Islet precursor cell (in vitro differentiated cells): ENCODE measurements around the gene PLAAT2.

ENCODE experiments used
- DNase-seq: peaks from one replicate; pipeline ENCODE4 v3.0.0-alpha.2; 2018

Gene PLAAT2

GRCh38 chr11:63512816-63513215 is 50.4 kb downstream of the PLAAT2 start:
- DNase-seq = peak; percentile 27

GRCh38 chr11:63511048-63511748 is 52.0 kb downstream of the PLAAT2 start:
- peak; percentile 42 for DNase-seq

GRCh38 chr11:63510360-63511047 is 52.7 kb downstream of the PLAAT2 start:
- peak; percentile 47 for DNase-seq

- peak; percentile 46 for DNase-seq
Observed at GRCh38 chr11:63508745-63509144, 54.4 kb downstream of the PLAAT2 start.

GRCh38 chr11:63508009-63508408 is 55.2 kb downstream of the PLAAT2 start:
- peak; percentile 78 for DNase-seq

GRCh38 chr11:63507511-63507910 is 55.7 kb downstream of the PLAAT2 start:
- DNase-seq = no peak

GRCh38 chr11:63506876-63507275 is 56.3 kb downstream of the PLAAT2 start:
- DNase-seq = no peak

- peak; percentile 84 for DNase-seq
Observed at GRCh38 chr11:63505857-63506528, 57.2 kb downstream of the PLAAT2 start, which contains the start of gene LGALS12. LGALS12 (plus strand) TSS chr11:63506084; CDS start chr11:63506459, 375 bp downstream.

- no peak for DNase-seq
Observed at GRCh38 chr11:63504933-63505586, 58.1 kb downstream of the PLAAT2 start.

GRCh38 chr11:63504054-63504453 is 59.1 kb downstream of the PLAAT2 start:
- peak; percentile 16 for DNase-seq

- peak; percentile 3 for DNase-seq
Observed at GRCh38 chr11:63503492-63503891, 59.7 kb downstream of the PLAAT2 start.
